ENCODE results near the gene ZDHHC18. TPM values are rescaled to one million over a fixed set of nuclear protein-coding genes. Genes with fewer than 3 reads are reported as not detected.
A peak's percentile ranks its signal among the peaks of the same experiment; 100 is the strongest.

Gene ZDHHC18
- total RNA-seq, 2 experiments from 2014 or later: 60.2 to 63.5 TPM

GRCh38 chr1:26887125-26887524, 60.6 kb downstream of the ZDHHC18 start:
- POLR2A ChIA-PET: interaction anchor here (0.6 to 1.1 kb wide), 3 partner anchors 22 to 785 kb away, joined by 3 to 4 read pairs (median 4); no protein-coding TSS in a partner anchor
- Mint-ChIP-seq H3K27me3 (no peaks in the 10 kb centered on the region), H3K36me3 (peaks cover 50% of the 10 kb centered on the region), H3K4me1 (ENCODE audit: low read depth) (peaks cover 34% of the 10 kb centered on the region), H3K27ac (no peak overlapping the region), H3K4me3 (no peak overlapping the region), H3K9me3 (no peaks in the 10 kb centered on the region)
- CTCF ChIA-PET: interaction anchor here (0.7 to 1.8 kb wide), 15 partner anchors 8 to 285 kb away, joined by 3 to 10 read pairs (median 4); partner anchors contain the start of genes GPATCH3 and NUDC
- intact Hi-C loops (cut with micrococcal nuclease): no loop called here
- DNase-seq: no peak

- no peak for DNase-seq
- Mint-ChIP-seq H3K27me3 (no peaks in the 10 kb centered on the region), H3K4me1 (ENCODE audit: low read depth) (peaks cover 34% of the 10 kb centered on the region), H3K36me3 (peaks cover 44% of the 10 kb centered on the region), H3K27ac (peak overlapping the region; percentile 85), H3K4me3 (peak overlapping the region; percentile 90), H3K9me3 (no peaks in the 10 kb centered on the region)
- intact Hi-C loops (cut with micrococcal nuclease): no loop called here
- CTCF ChIA-PET: interaction anchor here (0.9 to 1.8 kb wide), 6 partner anchors 9 to 445 kb away, joined by 3 to 7 read pairs (median 4); partner anchors contain the start of gene GPATCH3
- POLR2A ChIA-PET: interaction anchor here (0.7 to 2.8 kb wide), 3 partner anchors 23 to 388 kb away, joined by 3 to 28 read pairs (median 5); no protein-coding TSS in a partner anchor
These were observed 61.7 kb downstream of the ZDHHC18 start for GRCh38 chr1:26888231-26888630.

- DNase-seq: peak; percentile 86
- Mint-ChIP-seq H3K27ac (peak within 1 kb of the TSS; percentile 85), H3K27me3 (no peaks in the 10 kb centered on the region), H3K4me3 (peak within 1 kb of the TSS; percentile 90), H3K4me1 (ENCODE audit: low read depth) (peaks cover 36% of the 10 kb centered on the region), H3K36me3 (peaks cover 37% of the 10 kb centered on the region), H3K9me3 (no peaks in the 10 kb centered on the region)
- ChIA-PET POLR2A (interaction anchor here (0.6 to 2.8 kb wide), 9 partner anchors 8 to 389 kb away, joined by 3 to 33 read pairs (median 4); partner anchors contain the start of genes GPATCH3 and NUDC), CTCF (interaction anchor here (0.6 to 1.9 kb wide), 10 partner anchors 10 to 352 kb away, joined by 3 to 15 read pairs (median 4); partner anchors contain the start of gene GPATCH3)
- intact Hi-C loops (cut with micrococcal nuclease): no loop called here
These were observed 63.3 kb downstream of the ZDHHC18 start, which contains the start of gene GPN2 for GRCh38 chr1:26889551-26890466. GPN2 (minus strand) TSS chr1:26890283; CDS start chr1:26890096, 187 bp downstream.

GRCh38 chr1:26890467-26890796, 63.9 kb downstream of the ZDHHC18 start:
- intact Hi-C loops (cut with micrococcal nuclease): no loop called here
- H3K9me3 Mint-ChIP-seq: no peaks in the 10 kb centered on the region
- H3K27me3 Mint-ChIP-seq: no peaks in the 10 kb centered on the region
- CTCF ChIA-PET: interaction anchor here (0.6 to 1.9 kb wide), 10 partner anchors 10 to 352 kb away, joined by 3 to 15 read pairs (median 4); partner anchors contain the start of gene GPATCH3
- H3K27ac Mint-ChIP-seq: peak overlapping the region; percentile 85
- peak overlapping the region; percentile 90 for H3K4me3 Mint-ChIP-seq
- H3K4me1 Mint-ChIP-seq (ENCODE audit: low read depth): peaks cover 35% of the 10 kb centered on the region
- POLR2A ChIA-PET: interaction anchor here (0.6 to 2.8 kb wide), 6 partner anchors 9 to 197 kb away, joined by 3 to 33 read pairs (median 4); partner anchors contain the start of gene GPATCH3
- no peak for DNase-seq
- peaks cover 32% of the 10 kb centered on the region for H3K36me3 Mint-ChIP-seq

GRCh38 chr1:26894263-26894662, 67.8 kb downstream of the ZDHHC18 start:
- ChIA-PET POLR2A (no interaction called here), CTCF (interaction anchor here (1.4 kb wide), 1 partner anchor 292 kb away, joined by 3 read pairs; no protein-coding TSS in a partner anchor)
- H3K27ac Mint-ChIP-seq: no peak overlapping the region
- no peak for DNase-seq
- H3K4me3 Mint-ChIP-seq: no peak overlapping the region
- peaks cover 26% of the 10 kb centered on the region for H3K4me1 Mint-ChIP-seq (ENCODE audit: low read depth)
- no peaks in the 10 kb centered on the region for H3K9me3 Mint-ChIP-seq
- H3K36me3 Mint-ChIP-seq: peaks cover 17% of the 10 kb centered on the region
- intact Hi-C loops (cut with micrococcal nuclease): no loop called here
- H3K27me3 Mint-ChIP-seq: no peaks in the 10 kb centered on the region

GRCh38 chr1:26897351-26897750, 70.9 kb downstream of the ZDHHC18 start:
- H3K36me3 Mint-ChIP-seq: peaks cover 14% of the 10 kb centered on the region

GRCh38 chr1:26900001-26900814, 73.7 kb downstream of the ZDHHC18 start, which contains the start of gene GPATCH3:
GPATCH3 (minus strand) TSS chr1:26900467; CDS start chr1:26900442, 25 bp downstream.
- no peaks in the 10 kb centered on the region for H3K9me3 Mint-ChIP-seq
- POLR2A ChIA-PET: interaction anchor here (0.6 to 3.8 kb wide), 10 partner anchors 9 to 358 kb away, joined by 3 to 33 read pairs (median 6); partner anchors contain the start of genes GPN2 and NUDC
- peaks cover 22% of the 10 kb centered on the region for H3K4me1 Mint-ChIP-seq (ENCODE audit: low read depth)
- H3K4me3 Mint-ChIP-seq: peak within 1 kb of the TSS; percentile 91
- no peaks in the 10 kb centered on the region for H3K27me3 Mint-ChIP-seq
- peak; percentile 92 for DNase-seq
- intact Hi-C loops (cut with micrococcal nuclease): loop anchor here (2.0 kb wide), 1 partner anchor 21 kb away; the partner anchor contains the start of gene NUDC
- H3K27ac Mint-ChIP-seq: peak within 1 kb of the TSS; percentile 96
- H3K36me3 Mint-ChIP-seq: peaks cover 5% of the 10 kb centered on the region
- CTCF ChIA-PET: interaction anchor here (0.5 to 3.4 kb wide), 9 partner anchors 10 to 1194 kb away, joined by 3 to 15 read pairs (median 3); partner anchors contain the start of genes GPN2, NUDC and SLC9A1

More at GRCh38 chr1:26897351-26897750, 70.9 kb downstream of the ZDHHC18 start:
- ChIA-PET CTCF (interaction anchor here (0.9 to 1.1 kb wide), 2 partner anchors 10 to 293 kb away, joined by 3 read pairs; no protein-coding TSS in a partner anchor), POLR2A (no interaction called here)
- H3K27ac Mint-ChIP-seq: no peak overlapping the region
- intact Hi-C loops (cut with micrococcal nuclease): no loop called here
- peaks cover 25% of the 10 kb centered on the region for H3K4me1 Mint-ChIP-seq (ENCODE audit: low read depth)
- DNase-seq: no peak
- no peak overlapping the region for H3K4me3 Mint-ChIP-seq
- no peaks in the 10 kb centered on the region for H3K9me3 Mint-ChIP-seq
- no peaks in the 10 kb centered on the region for H3K27me3 Mint-ChIP-seq

GRCh38 chr1:26900815-26901511, 74.5 kb downstream of the ZDHHC18 start:
- peaks cover 5% of the 10 kb centered on the region for H3K36me3 Mint-ChIP-seq
- no peak for DNase-seq
- H3K27me3 Mint-ChIP-seq: no peaks in the 10 kb centered on the region
- POLR2A ChIA-PET: interaction anchor here (0.6 to 3.8 kb wide), 10 partner anchors 8 to 359 kb away, joined by 3 to 33 read pairs (median 6); partner anchors contain the start of genes GPN2 and NUDC
- peaks cover 22% of the 10 kb centered on the region for H3K4me1 Mint-ChIP-seq (ENCODE audit: low read depth)
- H3K9me3 Mint-ChIP-seq: no peaks in the 10 kb centered on the region
- CTCF ChIA-PET: interaction anchor here (0.7 to 3.4 kb wide), 6 partner anchors 11 to 302 kb away, joined by 3 to 15 read pairs (median 4); partner anchors contain the start of genes GPN2 and NUDC
- intact Hi-C loops (cut with micrococcal nuclease): loop anchor here (2.0 kb wide), 1 partner anchor 20 kb away; the partner anchor contains the start of gene NUDC
- peak overlapping the region; percentile 91 for H3K4me3 Mint-ChIP-seq
- H3K27ac Mint-ChIP-seq: peak overlapping the region; percentile 96
